ENCODE measurements around the gene AFG3L2. TPM values are rescaled to one million over a fixed set of nuclear protein-coding genes. Genes with fewer than 3 reads are reported as not detected.

AFG3L2 gene
- total and polyA plus RNA-seq, 2 of the 8 experiments (the other 6 are each of a cell fraction or from before 2014, with no cell fraction given): 29.7 to 84.8 TPM

- TF ChIP-seq KDM4A (IDR thresholded peaks at IDR 0.05; ENCODE audit: low read depth, low read length, severe bottlenecking): no peak
- TF ChIP-seq CEBPB (IDR thresholded peaks at IDR 0.05; ENCODE audit: low read depth, low read length): no peak
- TF ChIP-seq FOSL1 (IDR thresholded peaks at IDR 0.05; ENCODE audit: insufficient read depth, low read depth, low read length): no peak
Observed at GRCh38 chr18:12361770-12362378, 15.2 kb downstream of the AFG3L2 start (continued).

Data from H1 (cell line).